ENCODE data around the gene EXOG. TPM values are rescaled to one million over a fixed set of nuclear protein-coding genes. Genes with fewer than 3 reads are reported as not detected.

Gene EXOG
- total RNA-seq, 1 donor from 2014 or later: 26.1 TPM

GRCh38 chr3:38509732-38510131, 13.6 kb downstream of the EXOG start:
- no peak for DNase-seq (ENCODE audit: low spot score)

GRCh38 chr3:38510631-38511030, 14.5 kb downstream of the EXOG start:
- no peak for DNase-seq (ENCODE audit: low spot score)

- no peak for DNase-seq (ENCODE audit: low spot score)
Measured at GRCh38 chr3:38511546-38511945, 15.4 kb downstream of the EXOG start.

- no peak for DNase-seq (ENCODE audit: low spot score)
Measured at GRCh38 chr3:38515367-38515766, 19.2 kb downstream of the EXOG start.

GRCh38 chr3:38516669-38517068, 20.5 kb downstream of the EXOG start:
- no peak for DNase-seq (ENCODE audit: low spot score)

- no peak for DNase-seq (ENCODE audit: low spot score)
Measured at GRCh38 chr3:38519000-38519399, 22.9 kb downstream of the EXOG start.

- no peak for DNase-seq (ENCODE audit: low spot score)
Measured at GRCh38 chr3:38519651-38520050, 23.5 kb downstream of the EXOG start.

- peak; percentile 66 for DNase-seq (ENCODE audit: low spot score)
Measured at GRCh38 chr3:38521391-38521987, 25.3 kb downstream of the EXOG start.

GRCh38 chr3:38522002-38522401, 25.9 kb downstream of the EXOG start:
- no peak for DNase-seq (ENCODE audit: low spot score)

- DNase-seq (ENCODE audit: low spot score): no peak
Measured at GRCh38 chr3:38524141-38524739, 28.1 kb downstream of the EXOG start.

GRCh38 chr3:38526792-38527191, 30.7 kb downstream of the EXOG start:
- DNase-seq (ENCODE audit: low spot score): no peak

GRCh38 chr3:38528457-38528856, 32.3 kb downstream of the EXOG start:
- DNase-seq (ENCODE audit: low spot score): no peak

GRCh38 chr3:38532529-38532928, 36.4 kb downstream of the EXOG start:
- no peak for DNase-seq (ENCODE audit: low spot score)

GRCh38 chr3:38533285-38533976, 37.3 kb downstream of the EXOG start:
- DNase-seq (ENCODE audit: low spot score): no peak

GRCh38 chr3:38534180-38534579, 38.0 kb downstream of the EXOG start:
- no peak for DNase-seq (ENCODE audit: low spot score)

GRCh38 chr3:38534604-38535003, 38.5 kb downstream of the EXOG start:
- DNase-seq (ENCODE audit: low spot score): no peak

- DNase-seq (ENCODE audit: low spot score): no peak
Measured at GRCh38 chr3:38536671-38537070, 40.5 kb downstream of the EXOG start.

- peak; percentile 37 for DNase-seq (ENCODE audit: low spot score)
Measured at GRCh38 chr3:38538773-38539353, 42.7 kb downstream of the EXOG start.

- no peak for DNase-seq (ENCODE audit: low spot score)
Measured at GRCh38 chr3:38541806-38542205, 45.7 kb downstream of the EXOG start.

GRCh38 chr3:38542401-38543298, 46.5 kb downstream of the EXOG start:
- DNase-seq (ENCODE audit: low spot score): no peak

- no peak for DNase-seq (ENCODE audit: low spot score)
Measured at GRCh38 chr3:38543586-38543985, 47.4 kb downstream of the EXOG start.

- DNase-seq (ENCODE audit: low spot score): peak; percentile 13
Measured at GRCh38 chr3:38544926-38545325, 48.8 kb downstream of the EXOG start.

Data from ureter (tissue), 1 donor.